ENCODE results near the gene COL27A1.
A peak's percentile ranks its signal among the peaks of the same experiment; 100 is the strongest.

COL27A1 gene

GRCh38 chr9:114350636-114351401, 195.5 kb downstream of the COL27A1 start:
- Histone ChIP-seq H3K14ac (ENCODE audit: low read length) (no peak overlapping the region), H3K79me1 (ENCODE audit: low read depth, low read length) (no peaks in the 10 kb centered on the region), H3K27ac (replicated peaks; ENCODE audit: low read length) (no peak overlapping the region), H4K8ac (ENCODE audit: low read depth, low read length) (no peak overlapping the region), H2AK5ac (ENCODE audit: low read depth, low read length) (peak overlapping the region; percentile 44), H3K9me3 (replicated peaks in 1 of 2; ENCODE audit: control insufficient read depth in 2 of 2, insufficient read depth in 1 of 2, low read depth in 1 of 2, low read length in 2 of 2) (no peaks in the 10 kb centered on the region), H2AFZ (ENCODE audit: low read length) (no peak overlapping the region), H2BK12ac (ENCODE audit: low read length) (no peak overlapping the region), H3K27me3 (ENCODE audit: control insufficient read depth in 3 of 3, insufficient read depth in 3 of 3, low read depth in 1 of 3, low read length in 3 of 3) (no peaks in the 10 kb centered on the region), H3K4me3 (ENCODE audit: low read length in 2 of 2) (no peak overlapping the region), H3K18ac (ENCODE audit: low read length) (no peak overlapping the region), H2BK5ac (ENCODE audit: low read length) (no peak overlapping the region), H3K9ac (ENCODE audit: low read depth, low read length, poor library complexity) (no peak overlapping the region), H3K4me2 (ENCODE audit: insufficient read depth, low read length, poor library complexity, severe bottlenecking) (no peak overlapping the region), H2BK120ac (ENCODE audit: low read depth, low read length) (no peak overlapping the region), H4K91ac (ENCODE audit: low read depth, low read length, poor library complexity) (no peak overlapping the region), H3K23ac (ENCODE audit: low read depth, low read length, poor library complexity) (no peak overlapping the region), H3K36me3 (replicated peaks in 1 of 2; ENCODE audit: control insufficient read depth in 2 of 2, insufficient read depth in 2 of 2, low read length in 2 of 2) (peaks cover 18 to 72% of the 10 kb centered on the region in 2 donors), H2BK15ac (ENCODE audit: low read length) (no peak overlapping the region), H3K4me1 (ENCODE audit: control insufficient read depth in 2 of 2, insufficient read depth in 1 of 2, low read depth in 1 of 2, low read length in 2 of 2) (peaks cover 9 to 18% of the 10 kb centered on the region in 2 donors), H3K4ac (ENCODE audit: low read length) (no peak overlapping the region)
- no CpG with 5 or more reads among the region's 16 CpGs for WGBS, 2 donors (ENCODE audit: extremely low coverage in 2 of 2, insufficient read length in 2 of 2, insufficient replicate concordance in 1 of 2)
- DNase-seq (ENCODE audit: low spot score), result no peak

- no peak for DNase-seq (ENCODE audit: low spot score)
- Histone ChIP-seq H2AFZ (ENCODE audit: low read length) (no peak overlapping the region), H3K79me1 (ENCODE audit: low read depth, low read length) (no peaks in the 10 kb centered on the region), H2BK15ac (ENCODE audit: low read length) (no peak overlapping the region), H3K36me3 (replicated peaks in 1 of 2; ENCODE audit: control insufficient read depth in 2 of 2, insufficient read depth in 2 of 2, low read length in 2 of 2) (peaks cover 12 to 71% of the 10 kb centered on the region in 2 donors), H3K4me2 (ENCODE audit: insufficient read depth, low read length, poor library complexity, severe bottlenecking) (no peak overlapping the region), H3K4me1 (ENCODE audit: control insufficient read depth in 2 of 2, insufficient read depth in 1 of 2, low read depth in 1 of 2, low read length in 2 of 2) (peaks cover 9 to 18% of the 10 kb centered on the region in 2 donors), H3K9ac (ENCODE audit: low read depth, low read length, poor library complexity) (no peak overlapping the region), H4K8ac (ENCODE audit: low read depth, low read length) (no peak overlapping the region), H4K91ac (ENCODE audit: low read depth, low read length, poor library complexity) (no peak overlapping the region), H2BK12ac (ENCODE audit: low read length) (no peak overlapping the region), H2AK5ac (ENCODE audit: low read depth, low read length) (no peak overlapping the region), H3K14ac (ENCODE audit: low read length) (no peak overlapping the region), H3K23ac (ENCODE audit: low read depth, low read length, poor library complexity) (no peak overlapping the region), H3K27me3 (ENCODE audit: control insufficient read depth in 3 of 3, insufficient read depth in 3 of 3, low read depth in 1 of 3, low read length in 3 of 3) (no peaks in the 10 kb centered on the region), H2BK5ac (ENCODE audit: low read length) (no peak overlapping the region), H2BK120ac (ENCODE audit: low read depth, low read length) (no peak overlapping the region), H3K18ac (ENCODE audit: low read length) (no peak overlapping the region), H3K27ac (replicated peaks; ENCODE audit: low read length) (no peak overlapping the region), H3K4ac (ENCODE audit: low read length) (no peak overlapping the region), H3K4me3 (ENCODE audit: low read length in 2 of 2) (no peak overlapping the region), H3K9me3 (replicated peaks in 1 of 2; ENCODE audit: control insufficient read depth in 2 of 2, insufficient read depth in 1 of 2, low read depth in 1 of 2, low read length in 2 of 2) (no peaks in the 10 kb centered on the region)
- WGBS, 2 donors (ENCODE audit: extremely low coverage in 2 of 2, insufficient read length in 2 of 2, insufficient replicate concordance in 1 of 2), result no CpG with 5 or more reads among the region's 4 CpGs
Measured at GRCh38 chr9:114351932-114352331, 196.6 kb downstream of the COL27A1 start.

GRCh38 chr9:114355821-114356220, 200.5 kb downstream of the COL27A1 start:
- Histone ChIP-seq H3K4ac (ENCODE audit: low read length) (no peak overlapping the region), H3K18ac (ENCODE audit: low read length) (no peak overlapping the region), H2BK12ac (ENCODE audit: low read length) (no peak overlapping the region), H2BK120ac (ENCODE audit: low read depth, low read length) (no peak overlapping the region), H3K27me3 (ENCODE audit: control insufficient read depth in 3 of 3, insufficient read depth in 3 of 3, low read depth in 1 of 3, low read length in 3 of 3) (no peaks in the 10 kb centered on the region), H3K9me3 (replicated peaks in 1 of 2; ENCODE audit: control insufficient read depth in 2 of 2, insufficient read depth in 1 of 2, low read depth in 1 of 2, low read length in 2 of 2) (no peaks in the 10 kb centered on the region), H3K27ac (replicated peaks; ENCODE audit: low read length) (no peak overlapping the region), H3K4me2 (ENCODE audit: insufficient read depth, low read length, poor library complexity, severe bottlenecking) (no peak overlapping the region), H3K4me1 (ENCODE audit: control insufficient read depth in 2 of 2, insufficient read depth in 1 of 2, low read depth in 1 of 2, low read length in 2 of 2) (no peaks in the 10 kb centered on the region), H3K14ac (ENCODE audit: low read length) (no peak overlapping the region), H4K8ac (ENCODE audit: low read depth, low read length) (no peak overlapping the region), H4K91ac (ENCODE audit: low read depth, low read length, poor library complexity) (no peak overlapping the region), H3K23ac (ENCODE audit: low read depth, low read length, poor library complexity) (no peak overlapping the region), H2BK15ac (ENCODE audit: low read length) (no peak overlapping the region), H3K4me3 (ENCODE audit: low read length in 2 of 2) (no peak overlapping the region), H2BK5ac (ENCODE audit: low read length) (no peak overlapping the region), H2AFZ (ENCODE audit: low read length) (no peak overlapping the region), H2AK5ac (ENCODE audit: low read depth, low read length) (no peak overlapping the region), H3K9ac (ENCODE audit: low read depth, low read length, poor library complexity) (no peak overlapping the region), H3K36me3 (replicated peaks in 1 of 2; ENCODE audit: control insufficient read depth in 2 of 2, insufficient read depth in 2 of 2, low read length in 2 of 2) (peaks cover 20 to 73% of the 10 kb centered on the region in 2 donors), H3K79me1 (ENCODE audit: low read depth, low read length) (no peaks in the 10 kb centered on the region)
- no peak for DNase-seq (ENCODE audit: low spot score)
- WGBS, 2 donors (ENCODE audit: extremely low coverage in 2 of 2, insufficient read length in 2 of 2, insufficient replicate concordance in 1 of 2), result no CpG with 5 or more reads among the region's 6 CpGs

GRCh38 chr9:114356792-114357191, 201.5 kb downstream of the COL27A1 start:
- DNase-seq (ENCODE audit: low spot score), result no peak
- H4K8ac ChIP-seq (ENCODE audit: low read depth, low read length), result no peak overlapping the region
- H3K4me3 ChIP-seq (ENCODE audit: low read length in 2 of 2), result no peak overlapping the region
- no peak overlapping the region for H2BK15ac ChIP-seq (ENCODE audit: low read length)
- H3K23ac ChIP-seq (ENCODE audit: low read depth, low read length, poor library complexity), result no peak overlapping the region
- no peak overlapping the region for H2BK120ac ChIP-seq (ENCODE audit: low read depth, low read length)
- H3K9ac ChIP-seq (ENCODE audit: low read depth, low read length, poor library complexity), result peak overlapping the region; percentile 18
- WGBS, 2 donors (ENCODE audit: extremely low coverage in 2 of 2, insufficient read length in 2 of 2, insufficient replicate concordance in 1 of 2), result no CpG with 5 or more reads among the region's 6 CpGs
- H3K18ac ChIP-seq (ENCODE audit: low read length), result no peak overlapping the region
- no peak overlapping the region for H3K27ac ChIP-seq (replicated peaks; ENCODE audit: low read length)
- no peak overlapping the region for H2AK5ac ChIP-seq (ENCODE audit: low read depth, low read length)
- no peak overlapping the region for H2BK12ac ChIP-seq (ENCODE audit: low read length)
- H3K14ac ChIP-seq (ENCODE audit: low read length), result no peak overlapping the region
- H2AFZ ChIP-seq (ENCODE audit: low read length), result no peak overlapping the region
- no peaks in the 10 kb centered on the region for H3K9me3 ChIP-seq (replicated peaks in 1 of 2; ENCODE audit: control insufficient read depth in 2 of 2, insufficient read depth in 1 of 2, low read depth in 1 of 2, low read length in 2 of 2)
- no peak overlapping the region for H2BK5ac ChIP-seq (ENCODE audit: low read length)
- peaks cover 24 to 77% of the 10 kb centered on the region in 2 donors for H3K36me3 ChIP-seq (replicated peaks in 1 of 2; ENCODE audit: control insufficient read depth in 2 of 2, insufficient read depth in 2 of 2, low read length in 2 of 2)
- H3K4me2 ChIP-seq (ENCODE audit: insufficient read depth, low read length, poor library complexity, severe bottlenecking), result no peak overlapping the region
- no peaks in the 10 kb centered on the region for H3K79me1 ChIP-seq (ENCODE audit: low read depth, low read length)
- no peak overlapping the region for H3K4ac ChIP-seq (ENCODE audit: low read length)
- no peaks in the 10 kb centered on the region for H3K27me3 ChIP-seq (ENCODE audit: control insufficient read depth in 3 of 3, insufficient read depth in 3 of 3, low read depth in 1 of 3, low read length in 3 of 3)
- H4K91ac ChIP-seq (ENCODE audit: low read depth, low read length, poor library complexity), result no peak overlapping the region
- no peaks in the 10 kb centered on the region for H3K4me1 ChIP-seq (ENCODE audit: control insufficient read depth in 2 of 2, insufficient read depth in 1 of 2, low read depth in 1 of 2, low read length in 2 of 2)

All from neuronal stem cell (in vitro differentiated cells).